Stimulated activated memory B cell treated with anti-CD40 and anti-IgM and Interleukin-4, amounts not matched to agents 10 μg/mL and 1 μg/mL and 100 μg/mL, for 72 hours (primary cell): ENCODE measurements around the gene PDZD2.
A peak's percentile ranks its signal among the peaks of the same experiment; 100 is the strongest.

Experiments used
- ATAC-seq: fragments of 150-1000 bp; cut with Tn5 transposase; 2 replicates; pipeline ENCODE4 v1.10.0; 2021
- H3K27ac Mint-ChIP-seq: one replicate; pipeline ENCODE4 v1.8.0; 2022; ENCODE audit warnings: mild to moderate bottlenecking, mixed read lengths
- H3K27me3 Mint-ChIP-seq: one replicate; pipeline ENCODE4 v1.8.0; 2022; ENCODE audit warnings: mixed read lengths
- H3K36me3 Mint-ChIP-seq: one replicate; pipeline ENCODE4 v1.8.0; 2022; ENCODE audit warnings: mixed read lengths
- H3K4me1 Mint-ChIP-seq: one replicate; pipeline ENCODE4 v1.8.0; 2022; ENCODE audit warnings: mixed read lengths
- H3K4me3 Mint-ChIP-seq: one replicate; pipeline ENCODE4 v1.8.0; 2022; ENCODE audit warnings: mild to moderate bottlenecking, moderate library complexity, mixed read lengths
- H3K9me3 Mint-ChIP-seq: one replicate; pipeline ENCODE4 v1.8.0; 2022; ENCODE audit warnings: mixed read lengths

Gene PDZD2

DNA sequence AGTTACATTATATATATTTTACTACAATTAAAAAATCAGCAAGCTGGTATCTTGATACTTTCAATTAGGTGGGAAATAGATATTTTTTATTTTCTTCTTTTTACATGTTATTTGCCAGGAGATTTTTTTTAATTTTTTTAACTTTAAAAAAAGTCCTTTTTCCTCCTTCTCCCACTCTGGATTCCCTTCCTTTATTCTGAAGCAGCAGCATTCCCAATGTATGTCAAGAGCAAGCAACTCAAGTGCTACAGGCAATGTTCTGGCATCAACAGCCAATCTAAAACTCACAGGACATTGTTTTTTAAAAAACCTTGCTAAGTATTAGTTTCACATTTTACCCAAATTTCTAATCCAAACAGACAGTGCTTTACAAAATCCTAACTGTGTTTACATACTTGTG is 493.8 kb downstream of the PDZD2 start:
- Mint-ChIP-seq H3K4me3 (no peak overlapping the region), H3K4me1 (peaks cover 36% of the 10 kb centered on the region), H3K9me3 (no peaks in the 10 kb centered on the region), H3K36me3 (peaks cover 53% of the 10 kb centered on the region), H3K27me3 (no peaks in the 10 kb centered on the region), H3K27ac (no peak overlapping the region)
- ATAC-seq = no peak

- Mint-ChIP-seq H3K27me3 (no peaks in the 10 kb centered on the region), H3K27ac (no peak overlapping the region), H3K4me1 (peaks cover 33% of the 10 kb centered on the region), H3K36me3 (peaks cover 49% of the 10 kb centered on the region), H3K9me3 (no peaks in the 10 kb centered on the region), H3K4me3 (no peak overlapping the region)
- no peak for ATAC-seq
These were observed 496.2 kb downstream of the PDZD2 start for GRCh38 chr5:32135086-32135485.

- H3K9me3 Mint-ChIP-seq = no peaks in the 10 kb centered on the region
- no peaks in the 10 kb centered on the region for H3K27me3 Mint-ChIP-seq
- peaks cover 24% of the 10 kb centered on the region for H3K4me1 Mint-ChIP-seq
- H3K36me3 Mint-ChIP-seq = peaks cover 39% of the 10 kb centered on the region
- ATAC-seq = no peak
- no peak overlapping the region for H3K27ac Mint-ChIP-seq
- no peak overlapping the region for H3K4me3 Mint-ChIP-seq
These were observed 497.4 kb downstream of the PDZD2 start for GRCh38 chr5:32136342-32136741.

DNA sequence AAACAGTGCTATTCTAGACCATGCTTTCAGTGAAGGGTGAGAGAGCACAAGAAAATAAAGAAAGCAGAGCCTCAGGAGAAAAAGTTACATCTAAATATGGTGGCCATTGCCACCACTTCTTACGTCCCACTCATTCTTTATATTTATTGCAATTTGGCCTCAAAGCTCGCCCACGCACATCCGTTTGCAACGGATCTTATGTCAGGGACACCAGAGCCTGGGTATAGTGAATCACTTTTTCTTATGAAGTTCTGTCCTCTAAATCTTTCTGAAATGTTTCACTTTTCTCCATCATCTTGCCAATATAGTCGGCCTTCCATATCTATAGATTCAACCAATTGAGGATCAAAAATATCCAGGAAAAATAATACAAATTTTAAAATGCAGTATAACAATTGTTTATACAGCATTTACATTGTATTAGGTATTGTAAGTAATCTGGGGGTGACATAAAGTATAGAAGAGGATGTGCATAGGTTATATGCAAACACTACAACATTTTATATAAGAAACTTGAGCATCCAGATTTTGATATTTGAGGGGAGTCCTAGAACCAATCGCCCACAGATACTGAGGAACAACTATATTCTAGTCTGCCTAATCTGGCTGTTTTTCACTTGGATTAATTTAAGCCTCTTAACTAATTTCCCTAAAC is 500.0 kb downstream of the PDZD2 start:
- no peak for ATAC-seq
- Mint-ChIP-seq H3K9me3 (no peaks in the 10 kb centered on the region), H3K4me1 (peaks cover 18% of the 10 kb centered on the region), H3K36me3 (peaks cover 33% of the 10 kb centered on the region), H3K4me3 (no peak overlapping the region), H3K27ac (no peak overlapping the region), H3K27me3 (no peaks in the 10 kb centered on the region)

GRCh38 chr5:32143617-32144377 is 504.9 kb downstream of the PDZD2 start:
- Mint-ChIP-seq H3K36me3 (peaks cover 28% of the 10 kb centered on the region), H3K9me3 (no peaks in the 10 kb centered on the region), H3K4me3 (no peak overlapping the region), H3K4me1 (peaks cover 29% of the 10 kb centered on the region), H3K27ac (no peak overlapping the region), H3K27me3 (no peaks in the 10 kb centered on the region)
- no peak for ATAC-seq

- Mint-ChIP-seq H3K36me3 (peaks cover 26% of the 10 kb centered on the region), H3K27me3 (no peaks in the 10 kb centered on the region), H3K4me3 (no peak overlapping the region), H3K27ac (peak overlapping the region; percentile 12), H3K4me1 (peaks cover 29% of the 10 kb centered on the region), H3K9me3 (no peaks in the 10 kb centered on the region)
- ATAC-seq = no peak
These were observed 505.7 kb downstream of the PDZD2 start for GRCh38 chr5:32144378-32145207.

DNA sequence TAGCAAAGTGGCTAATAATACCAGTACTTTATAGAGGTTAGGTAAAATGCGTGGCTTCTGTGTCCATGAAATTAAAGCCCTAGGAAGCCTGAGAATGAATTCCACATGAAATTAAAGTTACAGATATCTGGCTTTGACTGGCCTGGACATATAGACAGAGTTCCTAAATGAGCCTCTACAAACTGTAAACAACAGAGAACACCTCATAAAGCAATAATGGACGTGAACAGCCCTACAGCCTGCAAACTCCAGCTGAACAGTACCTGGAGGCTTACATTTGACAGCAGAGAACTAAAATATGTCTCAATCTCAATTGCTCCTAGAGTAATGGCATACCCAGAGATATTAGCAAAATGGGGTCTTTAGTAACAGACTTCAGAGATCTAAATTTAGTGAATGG is 506.4 kb downstream of the PDZD2 start:
- ATAC-seq = no peak
- no peaks in the 10 kb centered on the region for H3K9me3 Mint-ChIP-seq
- H3K4me3 Mint-ChIP-seq = no peak overlapping the region
- no peaks in the 10 kb centered on the region for H3K27me3 Mint-ChIP-seq
- no peak overlapping the region for H3K27ac Mint-ChIP-seq
- peaks cover 22% of the 10 kb centered on the region for H3K36me3 Mint-ChIP-seq
- H3K4me1 Mint-ChIP-seq = peaks cover 29% of the 10 kb centered on the region

GRCh38 chr5:32147236-32147635 is 508.3 kb downstream of the PDZD2 start:
- peaks cover 40% of the 10 kb centered on the region for H3K4me1 Mint-ChIP-seq
- no peak overlapping the region for H3K27ac Mint-ChIP-seq
- peaks cover 18% of the 10 kb centered on the region for H3K36me3 Mint-ChIP-seq
- no peak overlapping the region for H3K4me3 Mint-ChIP-seq
- no peaks in the 10 kb centered on the region for H3K9me3 Mint-ChIP-seq
- no peak for ATAC-seq
- no peaks in the 10 kb centered on the region for H3K27me3 Mint-ChIP-seq

DNA sequence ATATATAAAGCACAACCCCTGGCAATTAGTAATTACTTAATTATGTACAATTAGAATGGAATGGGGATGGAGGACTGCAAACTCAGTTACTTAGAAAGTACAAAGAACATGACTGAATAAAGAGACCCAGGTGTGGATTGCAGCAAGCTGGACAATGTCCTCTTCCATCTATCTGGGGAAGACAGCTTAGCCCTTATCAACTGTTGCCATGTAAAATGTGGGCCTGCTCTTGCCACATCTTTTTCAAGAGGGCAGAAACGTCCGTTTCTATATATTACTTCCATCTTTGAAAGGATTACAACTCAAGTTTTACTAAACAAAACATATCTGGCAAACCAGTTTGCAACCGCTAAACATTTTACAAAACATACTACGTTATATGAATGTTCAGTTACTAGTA is 509.0 kb downstream of the PDZD2 start:
- Mint-ChIP-seq H3K36me3 (peaks cover 19% of the 10 kb centered on the region), H3K9me3 (no peaks in the 10 kb centered on the region), H3K27ac (no peak overlapping the region), H3K4me3 (no peak overlapping the region), H3K27me3 (no peaks in the 10 kb centered on the region), H3K4me1 (peaks cover 42% of the 10 kb centered on the region)
- no peak for ATAC-seq

DNA sequence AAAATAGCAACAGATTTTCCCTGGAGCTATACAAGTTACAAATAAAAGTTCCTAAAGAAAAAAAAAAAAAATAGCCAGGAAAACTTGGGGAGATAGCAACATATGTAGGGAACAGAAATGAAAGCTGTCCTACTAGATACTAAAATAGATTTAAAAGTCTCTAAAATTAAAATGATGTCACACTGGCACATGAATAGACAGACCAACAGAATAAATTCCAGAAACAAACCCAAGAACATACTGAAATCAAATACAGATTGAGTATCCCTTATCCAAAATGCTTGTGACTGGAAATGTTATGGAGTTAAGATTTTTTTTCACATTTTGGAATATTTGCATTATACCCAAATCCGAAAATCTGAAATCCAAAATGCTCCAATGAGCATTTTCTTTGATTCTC is 511.4 kb downstream of the PDZD2 start:
- H3K9me3 Mint-ChIP-seq = no peaks in the 10 kb centered on the region
- H3K27me3 Mint-ChIP-seq = no peaks in the 10 kb centered on the region
- no peak for ATAC-seq
- no peak overlapping the region for H3K27ac Mint-ChIP-seq
- H3K4me1 Mint-ChIP-seq = peaks cover 55% of the 10 kb centered on the region
- peaks cover 28% of the 10 kb centered on the region for H3K36me3 Mint-ChIP-seq
- no peak overlapping the region for H3K4me3 Mint-ChIP-seq

DNA sequence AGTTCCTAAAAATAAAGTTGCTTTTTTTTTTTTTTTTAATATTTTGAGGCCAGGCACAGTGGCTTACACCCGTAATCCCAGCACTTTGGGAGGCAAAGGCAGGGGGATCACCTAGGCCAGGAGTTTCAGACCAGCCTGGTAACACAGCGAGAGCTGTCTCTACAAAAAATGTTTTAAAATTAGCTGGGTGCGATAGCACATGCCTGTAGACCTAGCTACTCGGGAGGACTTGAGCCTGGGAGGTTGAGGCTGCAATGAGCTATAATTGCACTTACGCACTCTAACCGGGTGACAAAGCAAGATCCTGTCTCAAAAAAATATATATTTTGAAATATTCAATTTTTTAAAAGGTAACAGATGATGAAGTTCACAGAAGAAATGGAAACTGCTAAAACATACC is 512.3 kb downstream of the PDZD2 start:
- Mint-ChIP-seq H3K4me3 (no peak overlapping the region), H3K4me1 (peaks cover 50% of the 10 kb centered on the region), H3K9me3 (no peaks in the 10 kb centered on the region), H3K27me3 (no peaks in the 10 kb centered on the region), H3K27ac (no peak overlapping the region), H3K36me3 (peaks cover 28% of the 10 kb centered on the region)
- no peak for ATAC-seq

- Mint-ChIP-seq H3K4me1 (peaks cover 42% of the 10 kb centered on the region), H3K4me3 (no peak overlapping the region), H3K27me3 (no peaks in the 10 kb centered on the region), H3K27ac (no peak overlapping the region), H3K9me3 (no peaks in the 10 kb centered on the region), H3K36me3 (peaks cover 22% of the 10 kb centered on the region)
- no peak for ATAC-seq
These were observed 514.8 kb downstream of the PDZD2 start for GRCh38 chr5:32153723-32154122.

- Mint-ChIP-seq H3K9me3 (no peaks in the 10 kb centered on the region), H3K27me3 (no peaks in the 10 kb centered on the region), H3K27ac (no peak overlapping the region), H3K4me3 (no peak overlapping the region), H3K36me3 (peaks cover 16% of the 10 kb centered on the region), H3K4me1 (peaks cover 32% of the 10 kb centered on the region)
- no peak for ATAC-seq
These were observed 516.3 kb downstream of the PDZD2 start for GRCh38 chr5:32155211-32155610.

GRCh38 chr5:32156635-32157034 is 517.7 kb downstream of the PDZD2 start:
- Mint-ChIP-seq H3K27ac (no peak overlapping the region), H3K4me3 (no peak overlapping the region), H3K36me3 (peaks cover 21% of the 10 kb centered on the region), H3K4me1 (peaks cover 37% of the 10 kb centered on the region), H3K27me3 (no peaks in the 10 kb centered on the region), H3K9me3 (no peaks in the 10 kb centered on the region)
- ATAC-seq = no peak

GRCh38 chr5:32157078-32157477 is 518.1 kb downstream of the PDZD2 start:
- Mint-ChIP-seq H3K4me3 (no peak overlapping the region), H3K27ac (no peak overlapping the region), H3K4me1 (peaks cover 33% of the 10 kb centered on the region), H3K27me3 (no peaks in the 10 kb centered on the region), H3K36me3 (peaks cover 18% of the 10 kb centered on the region), H3K9me3 (no peaks in the 10 kb centered on the region)
- no peak for ATAC-seq

DNA sequence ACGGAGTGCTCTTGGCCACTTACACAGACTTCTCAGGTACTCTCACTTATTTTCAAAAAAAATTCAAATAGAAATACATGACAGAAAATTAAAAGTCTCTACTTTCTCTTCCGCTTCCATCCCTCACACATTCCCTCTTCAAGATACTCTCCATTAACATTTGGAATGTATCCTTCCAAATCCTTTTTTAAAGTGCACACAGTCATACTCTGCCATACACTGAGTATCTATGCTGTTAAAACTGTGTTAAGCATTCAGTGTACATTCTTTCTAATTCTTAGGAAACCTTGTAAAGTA is 519.7 kb downstream of the PDZD2 start:
- no peak overlapping the region for H3K4me3 Mint-ChIP-seq
- peaks cover 25% of the 10 kb centered on the region for H3K4me1 Mint-ChIP-seq
- no peaks in the 10 kb centered on the region for H3K9me3 Mint-ChIP-seq
- no peak for ATAC-seq
- H3K27ac Mint-ChIP-seq = no peak overlapping the region
- H3K27me3 Mint-ChIP-seq = no peaks in the 10 kb centered on the region
- peaks cover 11% of the 10 kb centered on the region for H3K36me3 Mint-ChIP-seq
